ENCODE data around the gene GAK.
A peak's percentile ranks its signal among the peaks of the same experiment; 100 is the strongest.
"Not testable (repeated sequence)": the region's sequence is repeated elsewhere in the genome, so short reads cannot be mapped to it uniquely, and the experiment has no call there.

The GAK gene

GRCh38 chr4:931960-932712, at the start of gene GAK, which contains the start of gene TMEM175:
Gene GAK (minus strand): TSS chr4:932316. CDS start chr4:932187, 129 bp downstream.
Gene TMEM175 (plus strand): TSS chr4:932460. CDS start chr4:947740, 15,280 bp downstream.
- peak; percentile 55 for DNase-seq

GRCh38 chr4:978957-979701, 47.0 kb upstream of the GAK start:
- DNase-seq, result no peak

DNA sequence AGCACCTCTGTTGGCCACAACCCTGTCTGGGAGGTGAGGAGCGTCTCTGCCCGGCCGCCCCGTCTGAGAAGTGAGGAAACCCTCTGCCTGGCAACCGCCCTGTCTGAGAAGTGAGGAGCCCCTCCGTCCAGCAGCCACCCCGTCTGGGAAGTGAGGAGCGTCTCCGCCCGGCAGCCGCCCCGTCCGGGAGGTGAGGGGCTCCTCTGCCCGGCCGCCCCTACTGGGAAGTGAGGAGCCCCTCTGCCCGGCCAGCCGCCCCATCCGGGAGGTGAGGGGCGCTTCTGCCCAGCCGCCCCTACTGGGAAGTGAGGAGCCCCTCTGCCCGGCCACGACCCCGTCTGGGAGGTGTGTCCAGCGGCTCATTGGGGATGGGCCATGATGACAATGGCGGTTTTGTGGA, 43.9 kb upstream of the GAK start:
- not testable (repeated sequence) for DNase-seq

DNA sequence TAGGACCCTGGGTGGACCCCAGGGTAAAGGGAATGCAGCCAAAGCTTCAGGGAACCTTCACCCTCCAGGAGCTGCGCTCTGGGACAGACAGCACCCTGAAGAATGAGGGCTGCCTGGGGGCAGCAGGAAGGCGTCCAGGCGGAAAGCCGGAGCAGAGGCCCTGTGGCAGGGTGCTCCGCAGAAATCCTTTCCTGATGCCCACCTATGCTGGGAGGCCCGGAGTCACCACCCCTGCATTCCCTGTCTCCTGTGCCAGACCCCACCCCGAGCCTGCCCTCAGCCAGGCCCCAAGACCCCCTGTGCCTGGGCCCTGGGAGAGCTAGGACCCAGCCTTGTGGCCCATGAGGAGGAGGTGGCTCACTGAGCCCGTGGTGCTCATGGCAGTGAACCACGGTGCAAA, 42.6 kb upstream of the GAK start:
- no peak for DNase-seq

GRCh38 chr4:973431-974397, 41.6 kb upstream of the GAK start, which contains the start of gene DGKQ:
Gene DGKQ (minus strand): TSS chr4:973569. CDS start chr4:973482, 87 bp downstream.
- DNase-seq, result no peak

DNA sequence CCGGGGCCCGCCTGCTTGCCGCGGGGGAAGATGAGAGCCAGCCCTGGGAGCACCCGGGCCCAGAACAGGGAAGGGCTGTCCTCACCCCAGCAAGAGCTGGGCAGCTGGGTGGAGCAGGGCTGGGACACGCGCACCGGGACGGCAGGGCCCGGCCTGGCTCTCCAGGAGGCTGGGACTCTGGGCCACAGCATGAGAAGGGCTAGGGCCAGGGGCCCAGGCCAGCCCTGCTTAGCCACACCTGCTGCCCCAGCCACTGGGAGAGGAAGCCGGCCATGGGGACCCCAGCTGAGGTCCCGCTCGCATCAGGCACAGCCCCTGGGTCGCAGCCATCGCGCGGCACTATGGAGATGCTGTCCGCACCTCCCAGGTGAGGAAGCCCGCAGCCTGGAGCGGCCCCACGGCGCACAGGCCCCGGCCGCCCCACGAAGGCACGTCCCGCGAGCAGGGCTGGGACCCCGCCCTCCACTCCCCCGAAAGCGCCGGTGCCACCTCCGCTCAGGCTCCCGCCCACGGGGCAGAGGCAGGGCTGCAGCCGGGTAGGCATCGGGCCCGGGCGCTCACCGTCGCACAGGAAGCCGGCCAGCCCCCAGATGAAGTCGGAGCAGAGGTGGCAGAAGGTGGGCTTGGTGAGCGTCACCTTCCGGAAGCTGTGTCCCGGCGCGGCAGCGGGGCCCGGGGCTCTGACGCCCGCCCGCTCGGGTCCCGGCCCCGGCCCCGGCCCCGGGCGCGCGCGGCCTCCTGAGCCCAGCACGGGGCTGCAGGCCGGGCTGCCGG, 40.7 kb upstream of the GAK start:
- no peak for DNase-seq

- DNase-seq, result no peak
These were observed 39.8 kb upstream of the GAK start for GRCh38 chr4:971666-972500.

DNA sequence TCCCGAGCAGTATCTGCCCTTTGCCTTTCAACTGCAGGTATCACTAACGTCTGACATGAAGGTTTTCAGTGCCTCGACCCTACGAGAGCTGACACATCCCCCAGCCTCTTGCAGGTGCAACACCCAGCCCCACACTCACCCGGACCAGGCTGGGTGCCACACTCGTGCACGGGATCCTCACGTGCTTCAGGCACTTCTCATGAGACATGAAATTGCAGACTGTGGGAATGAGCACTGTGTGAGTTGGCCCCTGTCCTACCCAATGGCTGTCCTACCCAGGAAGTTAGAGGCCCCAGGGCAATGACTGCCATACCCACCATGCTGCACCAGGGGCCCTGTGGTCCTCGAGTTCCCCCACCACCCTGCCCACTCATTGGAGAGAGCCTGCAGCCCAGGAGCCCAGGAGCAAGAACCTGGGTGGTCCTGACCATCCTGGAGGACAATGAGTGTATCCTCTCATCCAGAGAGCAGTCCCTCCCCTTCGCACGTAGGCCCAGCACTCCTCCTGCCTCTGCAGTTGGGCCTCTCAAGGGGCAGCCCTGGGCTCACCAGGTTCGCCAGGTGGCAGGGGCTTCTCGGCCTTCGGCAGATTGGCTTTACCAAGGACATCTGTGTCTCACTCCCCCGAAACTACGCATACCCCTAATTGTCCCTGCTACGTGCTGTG, 38.9 kb upstream of the GAK start:
- DNase-seq, result no peak

DNA sequence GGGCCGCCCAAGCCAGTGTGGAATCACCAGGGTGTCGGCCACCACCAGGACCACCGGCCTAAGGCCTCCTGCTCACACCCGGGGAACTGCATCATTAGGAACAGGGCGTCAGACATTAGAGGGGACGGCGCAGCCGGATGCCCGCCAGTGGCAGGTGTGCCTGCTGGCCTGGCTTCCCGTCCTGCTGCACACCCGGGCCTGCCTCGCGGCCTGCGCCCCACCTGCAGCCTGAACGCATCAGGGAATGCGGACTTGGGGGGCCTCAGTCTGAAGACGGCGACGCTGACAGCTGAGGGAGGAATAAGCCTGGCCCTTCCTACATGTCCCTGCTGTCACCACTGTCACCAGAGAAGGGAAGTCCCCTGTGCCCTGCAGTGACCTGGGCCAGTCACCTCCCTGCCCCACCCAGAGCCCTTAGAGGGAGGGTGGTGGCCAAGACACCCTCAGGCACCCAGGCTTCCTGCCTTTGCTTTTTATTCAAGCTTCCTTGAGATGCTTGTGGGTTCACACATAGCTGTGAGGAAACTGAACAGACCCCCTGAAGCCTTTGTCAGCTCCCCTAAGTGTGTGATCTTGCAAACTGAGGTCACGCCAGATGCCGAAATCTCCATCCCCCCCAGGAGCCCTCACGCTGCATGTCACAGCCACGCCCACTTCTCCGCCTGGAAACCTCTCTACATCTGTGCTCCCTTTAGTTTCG, 38.1 kb upstream of the GAK start:
- DNase-seq, result no peak

GRCh38 chr4:968621-969394, 36.7 kb upstream of the GAK start:
- no peak for DNase-seq

DNA sequence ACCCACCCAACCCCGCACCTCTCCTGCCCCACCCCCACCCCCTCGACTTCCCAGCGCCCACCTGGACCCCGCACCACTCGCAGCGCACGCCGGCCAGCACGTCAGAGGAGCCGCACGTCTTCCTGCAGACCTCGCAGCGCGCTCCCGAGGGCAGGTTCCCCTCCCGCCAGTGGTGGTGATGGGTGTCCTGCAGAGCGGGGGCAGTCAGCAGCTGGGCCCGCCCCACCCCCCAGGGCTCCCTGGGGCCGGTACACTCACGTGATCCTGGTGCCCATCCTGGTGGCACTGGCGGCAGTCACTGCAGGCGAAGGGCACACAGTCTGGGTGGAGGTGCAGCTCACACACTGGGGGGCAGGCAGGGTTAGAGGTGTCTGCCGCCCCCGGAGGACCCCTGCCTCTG, 36.1 kb upstream of the GAK start:
- no peak for DNase-seq

DNA sequence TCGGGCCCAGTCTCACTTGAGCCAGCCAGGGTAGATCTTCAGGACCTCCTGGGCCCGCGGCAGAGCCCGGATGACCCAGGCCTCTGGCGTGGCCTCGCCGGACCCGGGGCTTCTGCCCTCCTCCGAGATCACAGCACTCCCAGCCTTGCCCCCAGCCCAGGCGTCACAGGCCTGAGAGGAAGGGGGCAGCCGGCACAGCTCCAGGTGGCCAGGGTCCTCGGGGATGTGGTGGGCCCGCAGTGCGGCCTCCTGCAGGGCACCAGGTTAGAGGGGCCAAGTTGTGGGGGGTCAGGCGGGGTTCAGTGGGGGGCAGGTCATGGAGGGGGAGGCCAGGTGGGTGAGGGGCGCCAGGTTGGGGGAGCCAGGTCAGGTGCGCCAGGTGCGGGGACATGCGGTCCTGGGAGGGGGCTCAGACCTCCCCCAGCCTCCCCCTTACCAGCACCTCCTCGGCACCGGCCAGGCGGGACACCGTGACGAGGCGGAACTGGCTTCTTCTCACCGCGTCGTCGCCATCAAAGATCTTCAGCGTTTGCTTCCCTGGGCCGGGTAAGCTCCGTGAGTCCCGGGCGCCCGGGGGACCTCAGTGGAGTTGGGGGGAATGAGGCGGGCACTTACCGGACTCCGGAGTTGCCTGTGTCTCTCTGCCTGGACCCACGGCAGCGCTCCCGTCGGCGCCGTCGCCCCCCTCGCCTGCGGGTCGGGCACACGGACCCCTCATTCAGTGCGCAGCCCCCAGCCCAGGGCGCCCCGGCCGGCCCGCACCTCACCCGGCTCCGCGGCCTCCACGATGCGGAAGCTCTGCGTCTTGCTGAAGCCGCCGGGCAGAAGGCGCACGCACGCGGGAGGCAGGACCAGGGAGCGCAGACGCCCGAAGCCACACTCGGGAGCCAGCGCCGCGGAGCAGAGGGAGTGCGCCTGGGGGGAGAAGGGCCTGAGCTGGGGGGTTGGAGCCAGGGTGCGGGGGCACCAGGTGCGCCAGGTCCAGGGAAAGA, 35.3 kb upstream of the GAK start:
- no peak for DNase-seq

DNA sequence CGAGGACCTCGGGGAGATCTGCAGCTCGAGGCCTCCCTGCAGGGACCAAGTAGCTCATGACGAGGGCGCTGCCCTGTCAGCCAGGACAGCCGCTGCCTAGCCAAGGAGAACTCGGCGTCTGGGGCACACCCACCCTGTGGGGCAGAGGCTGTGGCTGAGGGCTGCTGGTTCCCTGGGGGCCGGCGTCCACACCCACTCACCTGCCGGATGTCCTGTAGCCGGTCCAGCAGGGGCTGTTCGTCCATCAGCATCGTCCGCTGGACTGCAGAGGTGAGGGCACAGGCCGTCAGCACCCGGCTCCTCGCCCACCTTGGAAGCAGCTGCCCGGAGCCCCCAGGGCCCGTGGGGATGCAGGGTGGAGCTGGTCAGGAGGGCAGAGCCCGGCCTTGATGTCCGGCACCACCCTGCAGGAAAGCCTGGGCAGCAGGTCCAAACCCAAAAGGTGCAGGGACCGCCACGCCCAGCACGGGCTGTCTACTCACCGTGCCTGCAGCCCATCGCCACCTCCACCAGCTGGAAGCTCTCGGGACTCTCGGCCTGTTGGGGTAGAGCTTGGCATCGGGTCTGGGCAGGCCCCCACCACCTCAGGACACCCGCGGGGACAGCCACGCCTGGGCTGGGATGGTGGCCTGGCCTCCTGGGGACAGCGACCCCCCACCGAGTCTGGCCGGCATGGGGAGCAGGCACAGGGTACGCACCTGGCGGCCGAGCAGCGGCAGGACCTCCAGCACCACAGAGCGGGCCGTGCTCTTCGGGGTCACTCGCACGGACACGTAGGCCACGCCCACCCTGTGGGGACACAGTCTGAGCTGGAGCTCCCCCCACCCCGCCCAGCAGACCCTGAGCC, 34.4 kb upstream of the GAK start:
- DNase-seq, result no peak

GRCh38 chr4:965766-966134, 33.6 kb upstream of the GAK start:
- no peak for DNase-seq

DNA sequence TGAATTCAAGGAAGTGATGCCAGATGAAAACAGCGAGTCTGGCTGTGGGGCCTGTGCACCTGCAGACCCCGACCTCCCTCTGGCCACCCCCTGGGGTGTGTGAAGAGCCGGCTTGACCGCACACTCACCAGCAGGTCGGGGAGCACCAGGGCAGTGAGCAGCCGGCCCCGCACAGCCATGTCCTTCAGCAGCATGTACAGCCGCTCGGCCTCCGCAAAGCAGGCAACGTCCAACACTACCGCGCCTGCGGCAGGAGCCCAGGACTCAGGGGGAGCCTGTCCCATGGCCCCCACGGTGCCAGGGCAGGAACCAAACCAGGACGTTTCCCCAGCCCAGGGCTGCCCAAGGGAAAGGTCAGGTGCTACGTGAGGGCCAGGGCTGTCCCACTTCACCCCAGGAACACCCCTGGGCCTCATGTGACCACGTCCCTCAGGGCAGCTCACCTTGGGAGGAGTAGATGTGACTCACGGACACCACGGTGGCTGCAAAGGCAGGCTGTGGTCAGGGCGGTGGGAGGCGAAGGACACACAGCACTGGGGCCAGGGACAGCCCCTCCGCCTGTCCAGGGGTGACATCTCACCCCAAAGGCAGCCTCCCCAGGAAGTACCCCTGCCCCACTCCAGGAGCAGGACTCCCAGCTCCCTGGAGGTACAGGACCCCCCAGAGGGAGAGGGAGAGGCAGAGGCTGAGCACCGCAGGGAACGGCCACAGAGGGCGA, 33.1 kb upstream of the GAK start:
- DNase-seq, result no peak

- DNase-seq, result no peak
These were observed 32.4 kb upstream of the GAK start for GRCh38 chr4:964346-965025.
